ENCODE results near the gene UMPS. TPM values are rescaled to one million over a fixed set of nuclear protein-coding genes. Genes with fewer than 3 reads are reported as not detected.

Gene UMPS
- total and polyA plus RNA-seq, 9 of the 15 experiments (the other 6 are each of a cell fraction or from before 2014, with no cell fraction given): 28.9 to 91.0 (median 45.9) TPM

DNA sequence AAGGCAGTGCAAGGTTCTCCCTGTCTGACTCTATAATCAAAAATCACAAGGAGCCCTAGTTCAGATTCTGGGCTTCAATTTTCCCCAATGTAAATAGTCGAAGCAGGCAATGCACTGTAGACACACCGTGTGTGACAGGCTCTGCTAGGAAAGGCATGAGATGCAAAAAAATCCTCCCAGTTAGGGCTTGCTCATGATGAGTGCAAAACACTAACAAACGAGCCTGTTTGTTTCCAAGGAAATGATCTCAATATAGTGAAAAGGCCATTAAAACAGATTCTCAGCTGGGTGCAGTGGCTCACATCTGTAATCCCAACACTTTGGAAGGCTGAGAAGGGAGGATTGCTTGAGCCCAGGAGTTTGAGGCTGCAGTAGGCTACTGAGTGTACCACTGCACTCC lies 55.7 kb downstream of the UMPS start:
- H3K9me3 ChIP-seq (replicated peaks; ENCODE audit: control insufficient read depth, insufficient read depth, low read depth, low read length): no peaks in the 10 kb centered on the region
- in situ Hi-C loops (cut with MboI) (no loop called here), intact Hi-C loops (cut with micrococcal nuclease) (loop anchor here (2.0 kb wide), 1 partner anchor 115 kb away; no protein-coding TSS in a partner anchor)
- H4K20me1 ChIP-seq (replicated peaks; ENCODE audit: control insufficient read depth, insufficient read depth, low read length): peaks cover 8% of the 10 kb centered on the region; the same call in 1 of the 2 replicates
- H3K9ac ChIP-seq (ENCODE audit: insufficient read depth in 1 of 2, low read depth in 2 of 2, low read length in 2 of 2): no peak overlapping the region
- FAIRE-seq (no peak), ATAC-seq (no peak), DNase-seq (ENCODE audit: extremely low read depth in 1 of 4, low spot score in 3 of 4) (no peak)
- H3K36me3 ChIP-seq (ENCODE audit: control insufficient read depth, insufficient read depth, low read length): no peaks in the 10 kb centered on the region
- H3K79me2 ChIP-seq (ENCODE audit: control insufficient read depth, insufficient read depth, low read length): no peaks in the 10 kb centered on the region
- H3K4me3 ChIP-seq: no peak overlapping the region
- no peaks in the 10 kb centered on the region for H3K9me1 ChIP-seq (ENCODE audit: control insufficient read depth, insufficient read depth, low read length)
- 10% methylated on average over 3 of the region's 3 CpGs for WGBS (ENCODE audit: insufficient coverage, low coverage, missing lambda C conversion rate)
- no peaks in the 10 kb centered on the region for H3K27me3 ChIP-seq (ENCODE audit: control insufficient read depth in 2 of 2, insufficient read depth in 2 of 2, low read length in 2 of 2)
- BruUV-seq (replicated peaks): no TSS peak
- H3K4me2 ChIP-seq (ENCODE audit: insufficient read depth, low read length): no peak overlapping the region
- no peak overlapping the region for H3K27ac ChIP-seq (ENCODE audit: extremely low read depth, low read depth, low read length)
- ChIA-PET POLR2A (interaction anchor here (1.2 to 1.9 kb wide), 2 partner anchors 12 to 15 kb away, joined by 3 to 4 read pairs; no protein-coding TSS in a partner anchor), CTCF (ENCODE audit: low intra/inter-chr PET ratio) (interaction anchor here (0.8 to 2.3 kb wide), 2 partner anchors 115 to 118 kb away, joined by 4 to 21 read pairs; no protein-coding TSS in a partner anchor)
- H2AFZ ChIP-seq (ENCODE audit: low read depth, low read length): no peak overlapping the region
- H3K4me1 ChIP-seq (replicated peaks in 1 of 2; ENCODE audit: control insufficient read depth in 2 of 2, insufficient read depth in 2 of 2, low read length in 2 of 2): no peaks in the 10 kb centered on the region; a peak in 2 of 5 replicates
- TF ChIP-seq RAD51 (IDR thresholded peaks at IDR 0.05; ENCODE audit: borderline replicate concordance, low read depth): no peak
- TF ChIP-seq DACH1 (IDR thresholded peaks at IDR 0.05; ENCODE audit: partially characterized antibody): no peak
- TF ChIP-seq, protein P1, sequence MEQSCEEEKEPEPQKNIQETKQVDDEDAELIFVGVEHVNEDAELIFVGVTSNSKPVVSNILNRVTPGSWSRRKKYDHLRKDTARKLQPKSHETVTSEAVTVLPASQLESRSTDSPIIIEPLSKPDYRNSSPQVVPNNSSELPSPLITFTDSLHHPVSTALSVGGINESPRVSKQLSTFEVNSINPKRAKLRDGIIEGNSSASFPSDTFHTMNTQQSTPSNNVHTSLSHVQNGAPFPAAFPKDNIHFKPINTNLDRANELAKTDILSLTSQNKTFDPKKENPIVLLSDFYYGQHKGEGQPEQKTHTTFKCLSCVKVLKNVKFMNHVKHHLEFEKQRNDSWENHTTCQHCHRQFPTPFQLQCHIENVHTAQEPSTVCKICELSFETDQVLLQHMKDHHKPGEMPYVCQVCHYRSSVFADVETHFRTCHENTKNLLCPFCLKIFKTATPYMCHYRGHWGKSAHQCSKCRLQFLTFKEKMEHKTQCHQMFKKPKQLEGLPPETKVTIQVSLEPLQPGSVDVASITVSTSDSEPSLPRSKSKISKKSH (CRISPR knock-in tag; IDR thresholded peaks at IDR 0.05): no peak
- TF ChIP-seq ZNF146 (CRISPR knock-in tag; IDR thresholded peaks at IDR 0.05; ENCODE audit: unreplicated experiment): no peak
- no peak for TF ChIP-seq SREBF2 (CRISPR knock-in tag; IDR thresholded peaks at IDR 0.05)
- TF ChIP-seq, protein P2, sequence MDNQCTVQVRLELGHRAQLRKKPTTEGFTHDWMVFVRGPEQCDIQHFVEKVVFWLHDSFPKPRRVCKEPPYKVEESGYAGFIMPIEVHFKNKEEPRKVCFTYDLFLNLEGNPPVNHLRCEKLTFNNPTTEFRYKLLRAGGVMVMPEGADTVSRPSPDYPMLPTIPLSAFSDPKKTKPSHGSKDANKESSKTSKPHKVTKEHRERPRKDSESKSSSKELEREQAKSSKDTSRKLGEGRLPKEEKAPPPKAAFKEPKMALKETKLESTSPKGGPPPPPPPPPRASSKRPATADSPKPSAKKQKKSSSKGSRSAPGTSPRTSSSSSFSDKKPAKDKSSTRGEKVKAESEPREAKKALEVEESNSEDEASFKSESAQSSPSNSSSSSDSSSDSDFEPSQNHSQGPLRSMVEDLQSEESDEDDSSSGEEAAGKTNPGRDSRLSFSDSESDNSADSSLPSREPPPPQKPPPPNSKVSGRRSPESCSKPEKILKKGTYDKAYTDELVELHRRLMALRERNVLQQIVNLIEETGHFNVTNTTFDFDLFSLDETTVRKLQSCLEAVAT (IDR thresholded peaks at IDR 0.05): no peak
- no peak for TF ChIP-seq ZNF3 (CRISPR knock-in tag; IDR thresholded peaks at IDR 0.05)
